Measurements from ENCODE around the gene DLGAP1.
A peak's percentile ranks its signal among the peaks of the same experiment; 100 is the strongest.

Gene DLGAP1

DNA sequence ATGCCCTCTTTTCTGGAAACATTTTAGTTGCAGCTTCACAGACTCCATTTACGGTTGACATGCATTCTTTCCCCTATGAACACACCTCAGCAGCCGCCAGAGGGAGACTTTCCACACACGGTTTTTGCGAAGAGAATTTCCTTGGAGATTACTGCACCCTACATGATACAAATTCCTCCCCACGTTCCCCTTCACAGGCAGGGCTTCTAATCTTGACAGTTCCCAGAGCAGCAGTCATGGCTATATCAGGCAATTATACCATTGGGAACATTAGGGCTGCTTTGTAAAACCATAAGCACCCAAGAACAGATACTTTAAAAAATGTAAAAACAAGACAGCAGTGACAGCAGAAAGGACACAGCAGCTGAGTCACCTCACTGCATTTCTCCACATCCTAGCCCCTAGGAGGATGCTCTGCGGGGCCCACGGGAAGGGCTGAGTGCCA lies 751.4 kb downstream of the DLGAP1 start:
- no peak for TF ChIP-seq CEBPB (IDR thresholded peaks at IDR 0.05)
- TF ChIP-seq RAD21 (IDR thresholded peaks at IDR 0.05; ENCODE audit: low read depth): peak; percentile 74
- peak; percentile 42; the same call in 1 of the 2 replicates for TF ChIP-seq TEAD4 (IDR thresholded peaks at IDR 0.05)

DNA sequence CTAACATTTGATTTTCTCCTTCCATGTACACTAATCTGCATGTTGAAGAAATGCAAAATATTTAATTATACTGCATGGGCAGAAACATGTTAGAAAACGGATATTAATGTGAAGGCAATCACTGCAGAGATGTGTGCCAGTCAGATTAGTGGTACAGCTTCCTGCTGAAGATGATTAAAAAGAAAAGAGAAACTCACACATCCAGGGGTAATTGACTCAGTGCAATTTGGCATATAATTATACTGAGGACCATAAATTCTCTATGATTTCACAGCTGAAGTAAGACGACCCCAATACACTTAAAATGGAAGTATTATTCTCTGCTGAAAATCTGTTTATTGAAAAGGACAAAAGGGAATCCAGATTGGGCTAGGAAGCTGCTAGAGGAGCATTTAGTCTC lies 761.7 kb downstream of the DLGAP1 start:
- TF ChIP-seq TCF12 (IDR thresholded peaks at IDR 0.05; ENCODE audit: low read depth) (no peak), FOXM1 (IDR thresholded peaks at IDR 0.05; ENCODE audit: borderline replicate concordance, low read depth) (no peak), EP300 (IDR thresholded peaks at IDR 0.05; ENCODE audit: borderline replicate concordance) (no peak), ZBTB7A (IDR thresholded peaks at IDR 0.05; ENCODE audit: low read depth) (no peak), YY1 (IDR thresholded peaks at IDR 0.05; ENCODE audit: low read depth) (no peak), EGR1 (IDR thresholded peaks at IDR 0.05) (no peak), TEAD4 (IDR thresholded peaks at IDR 0.05) (no peak), CEBPB (IDR thresholded peaks at IDR 0.05) (no peak), CREB1 (IDR thresholded peaks at IDR 0.05; ENCODE audit: low read depth) (no peak), TAF1 (IDR thresholded peaks at IDR 0.05; ENCODE audit: low read depth) (no peak), RAD21 (IDR thresholded peaks at IDR 0.05; ENCODE audit: low read depth) (no peak), NFIC (IDR thresholded peaks at IDR 0.05) (no peak)
- TF ChIP-seq, protein P1, sequence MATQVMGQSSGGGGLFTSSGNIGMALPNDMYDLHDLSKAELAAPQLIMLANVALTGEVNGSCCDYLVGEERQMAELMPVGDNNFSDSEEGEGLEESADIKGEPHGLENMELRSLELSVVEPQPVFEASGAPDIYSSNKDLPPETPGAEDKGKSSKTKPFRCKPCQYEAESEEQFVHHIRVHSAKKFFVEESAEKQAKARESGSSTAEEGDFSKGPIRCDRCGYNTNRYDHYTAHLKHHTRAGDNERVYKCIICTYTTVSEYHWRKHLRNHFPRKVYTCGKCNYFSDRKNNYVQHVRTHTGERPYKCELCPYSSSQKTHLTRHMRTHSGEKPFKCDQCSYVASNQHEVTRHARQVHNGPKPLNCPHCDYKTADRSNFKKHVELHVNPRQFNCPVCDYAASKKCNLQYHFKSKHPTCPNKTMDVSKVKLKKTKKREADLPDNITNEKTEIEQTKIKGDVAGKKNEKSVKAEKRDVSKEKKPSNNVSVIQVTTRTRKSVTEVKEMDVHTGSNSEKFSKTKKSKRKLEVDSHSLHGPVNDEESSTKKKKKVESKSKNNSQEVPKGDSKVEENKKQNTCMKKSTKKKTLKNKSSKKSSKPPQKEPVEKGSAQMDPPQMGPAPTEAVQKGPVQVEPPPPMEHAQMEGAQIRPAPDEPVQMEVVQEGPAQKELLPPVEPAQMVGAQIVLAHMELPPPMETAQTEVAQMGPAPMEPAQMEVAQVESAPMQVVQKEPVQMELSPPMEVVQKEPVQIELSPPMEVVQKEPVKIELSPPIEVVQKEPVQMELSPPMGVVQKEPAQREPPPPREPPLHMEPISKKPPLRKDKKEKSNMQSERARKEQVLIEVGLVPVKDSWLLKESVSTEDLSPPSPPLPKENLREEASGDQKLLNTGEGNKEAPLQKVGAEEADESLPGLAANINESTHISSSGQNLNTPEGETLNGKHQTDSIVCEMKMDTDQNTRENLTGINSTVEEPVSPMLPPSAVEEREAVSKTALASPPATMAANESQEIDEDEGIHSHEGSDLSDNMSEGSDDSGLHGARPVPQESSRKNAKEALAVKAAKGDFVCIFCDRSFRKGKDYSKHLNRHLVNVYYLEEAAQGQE (IDR thresholded peaks at IDR 0.05; ENCODE audit: low read depth): no peak
- TF ChIP-seq, protein P2, sequence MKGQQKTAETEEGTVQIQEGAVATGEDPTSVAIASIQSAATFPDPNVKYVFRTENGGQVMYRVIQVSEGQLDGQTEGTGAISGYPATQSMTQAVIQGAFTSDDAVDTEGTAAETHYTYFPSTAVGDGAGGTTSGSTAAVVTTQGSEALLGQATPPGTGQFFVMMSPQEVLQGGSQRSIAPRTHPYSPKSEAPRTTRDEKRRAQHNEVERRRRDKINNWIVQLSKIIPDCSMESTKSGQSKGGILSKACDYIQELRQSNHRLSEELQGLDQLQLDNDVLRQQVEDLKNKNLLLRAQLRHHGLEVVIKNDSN (IDR thresholded peaks at IDR 0.05): no peak
- TF ChIP-seq, protein P3, sequence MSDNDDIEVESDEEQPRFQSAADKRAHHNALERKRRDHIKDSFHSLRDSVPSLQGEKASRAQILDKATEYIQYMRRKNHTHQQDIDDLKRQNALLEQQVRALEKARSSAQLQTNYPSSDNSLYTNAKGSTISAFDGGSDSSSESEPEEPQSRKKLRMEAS (IDR thresholded peaks at IDR 0.05): no peak

DNA sequence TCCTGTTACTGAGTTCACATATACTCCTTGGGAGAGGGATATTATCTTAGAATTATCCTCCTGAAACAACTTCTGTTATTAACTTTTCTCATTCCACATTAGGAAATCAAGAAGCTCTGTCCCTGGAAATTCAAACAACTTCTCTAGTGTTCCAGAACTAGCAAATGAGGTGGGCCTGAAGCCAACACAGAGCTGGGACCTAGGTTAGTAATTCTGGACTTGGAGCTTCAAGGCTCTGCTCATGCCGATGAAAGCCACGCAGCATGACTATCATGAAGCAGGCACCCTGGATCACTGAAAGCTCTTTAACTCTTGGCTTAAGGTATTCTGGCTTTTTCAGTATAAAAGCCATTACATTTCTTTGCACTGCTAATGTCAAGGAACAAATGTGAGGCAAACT lies 762.4 kb downstream of the DLGAP1 start:
- TF ChIP-seq NFIC (IDR thresholded peaks at IDR 0.05) (no peak), TEAD4 (IDR thresholded peaks at IDR 0.05) (no peak), YY1 (IDR thresholded peaks at IDR 0.05; ENCODE audit: low read depth) (no peak)
- TF ChIP-seq, protein P1 (IDR thresholded peaks at IDR 0.05; ENCODE audit: low read depth): no peak

DNA sequence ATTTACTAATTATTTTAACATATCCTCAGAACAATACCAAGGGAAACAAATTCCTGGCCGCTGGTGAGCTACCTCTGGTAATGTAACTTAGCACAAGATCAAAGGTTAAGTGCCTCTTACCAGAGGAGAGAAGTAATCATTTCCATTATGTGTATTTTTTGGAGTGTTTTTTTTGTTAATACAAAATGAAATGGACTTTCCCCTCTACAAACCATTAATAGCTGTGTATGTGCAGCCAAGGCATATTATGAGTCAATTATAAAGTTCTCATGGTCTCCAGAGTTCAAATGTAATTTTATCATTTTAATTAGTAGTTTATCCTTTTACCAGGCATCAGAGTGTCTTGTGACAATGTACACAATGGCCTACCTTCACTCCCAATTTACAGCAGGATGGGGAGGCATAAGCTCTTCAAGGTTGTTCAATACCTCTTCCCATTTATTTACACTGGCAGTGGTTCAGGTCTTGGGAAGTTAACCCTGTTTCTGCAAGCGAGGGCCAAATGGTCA lies 762.9 kb downstream of the DLGAP1 start:
- TF ChIP-seq RAD21 (IDR thresholded peaks at IDR 0.05; ENCODE audit: low read depth) (no peak), EGR1 (IDR thresholded peaks at IDR 0.05) (no peak), NFIC (IDR thresholded peaks at IDR 0.05) (no peak), FOXM1 (IDR thresholded peaks at IDR 0.05; ENCODE audit: borderline replicate concordance, low read depth) (no peak)

DNA sequence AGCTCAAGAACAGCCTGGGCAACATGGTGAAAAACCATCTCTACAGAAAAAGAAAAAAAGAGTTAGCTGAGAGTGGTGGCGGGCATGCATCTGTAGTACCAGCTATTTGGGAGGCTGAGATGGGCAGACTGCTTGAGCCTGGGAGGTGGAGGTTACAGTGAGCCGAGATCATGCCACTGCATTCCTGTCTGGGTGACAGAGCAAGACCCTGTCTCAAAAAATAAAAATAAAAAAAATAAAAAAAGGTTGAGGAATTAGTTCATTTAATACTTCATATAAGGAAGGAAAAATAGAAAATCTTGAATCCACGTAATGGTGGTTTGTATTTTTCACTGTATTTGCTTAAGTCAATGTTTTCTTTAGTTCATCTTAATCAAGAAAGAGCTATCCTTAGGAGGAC lies 763.4 kb downstream of the DLGAP1 start:
- no peak for TF ChIP-seq YY1 (IDR thresholded peaks at IDR 0.05; ENCODE audit: low read depth)
- TF ChIP-seq, protein P2 (IDR thresholded peaks at IDR 0.05): no peak

DNA sequence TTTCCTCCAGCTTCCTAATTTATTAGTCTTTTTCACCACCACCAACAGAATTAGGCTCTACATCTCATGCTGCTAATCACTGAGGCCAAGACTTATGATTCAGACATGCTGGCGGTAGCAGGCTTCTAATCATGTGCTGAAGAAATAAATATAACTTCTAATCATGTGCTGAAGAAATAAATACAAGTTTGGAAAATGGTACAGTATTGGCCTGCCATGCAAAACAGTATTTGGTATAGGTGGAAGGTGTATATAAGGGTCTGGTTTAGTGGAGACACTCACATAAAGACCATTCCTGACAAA lies 764.4 kb downstream of the DLGAP1 start:
- TF ChIP-seq, protein P1 (IDR thresholded peaks at IDR 0.05; ENCODE audit: low read depth): no peak
- TF ChIP-seq ZBTB7A (IDR thresholded peaks at IDR 0.05; ENCODE audit: low read depth) (no peak), YY1 (IDR thresholded peaks at IDR 0.05; ENCODE audit: low read depth) (no peak), TAF1 (IDR thresholded peaks at IDR 0.05; ENCODE audit: low read depth) (no peak)
- TF ChIP-seq, protein P3 (IDR thresholded peaks at IDR 0.05): no peak

Measured in Ishikawa (cell line).